HG03139 (cell line): ENCODE data around the gene CHCHD6.

ENCODE experiments used
- ATAC-seq: cut with Tn5 transposase; IDR thresholded peaks from one replicate; pipeline ENCODE4 v1.9.1; 2021; ENCODE audit not compliant: unreplicated experiment

The CHCHD6 gene

GRCh38 chr3:126816986-126817777 lies 113.1 kb downstream of the CHCHD6 start:
- no peak for ATAC-seq

- ATAC-seq, result no peak
These were observed 113.7 kb downstream of the CHCHD6 start for GRCh38 chr3:126817781-126818180.

GRCh38 chr3:126818400-126819095 lies 114.5 kb downstream of the CHCHD6 start:
- ATAC-seq, result no peak

- no peak for ATAC-seq
These were observed 122.7 kb downstream of the CHCHD6 start for GRCh38 chr3:126826693-126827092.

DNA sequence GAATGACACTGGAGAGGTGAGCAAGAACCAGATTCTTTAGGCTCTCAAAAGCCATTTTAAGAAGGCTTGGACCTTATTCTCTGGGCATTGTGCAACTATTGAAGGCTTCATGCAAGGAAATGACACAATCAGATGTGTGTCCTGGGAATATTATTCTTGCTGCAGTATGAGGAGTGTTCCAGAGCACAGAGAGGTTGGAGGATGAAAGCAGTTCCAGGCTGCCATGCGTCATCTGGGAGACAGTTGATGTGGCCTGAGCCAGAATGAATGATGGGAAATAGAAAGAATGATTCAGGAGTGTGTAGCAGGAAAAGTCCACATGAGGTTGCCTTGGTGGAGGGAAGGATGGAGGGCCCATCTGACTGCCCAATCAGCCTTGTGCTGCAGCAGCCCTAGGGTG lies 123.1 kb downstream of the CHCHD6 start:
- ATAC-seq, result no peak

- ATAC-seq, result no peak
These were observed 124.3 kb downstream of the CHCHD6 start for GRCh38 chr3:126828306-126828705.

GRCh38 chr3:126832933-126833332 lies 128.9 kb downstream of the CHCHD6 start:
- ATAC-seq, result no peak

DNA sequence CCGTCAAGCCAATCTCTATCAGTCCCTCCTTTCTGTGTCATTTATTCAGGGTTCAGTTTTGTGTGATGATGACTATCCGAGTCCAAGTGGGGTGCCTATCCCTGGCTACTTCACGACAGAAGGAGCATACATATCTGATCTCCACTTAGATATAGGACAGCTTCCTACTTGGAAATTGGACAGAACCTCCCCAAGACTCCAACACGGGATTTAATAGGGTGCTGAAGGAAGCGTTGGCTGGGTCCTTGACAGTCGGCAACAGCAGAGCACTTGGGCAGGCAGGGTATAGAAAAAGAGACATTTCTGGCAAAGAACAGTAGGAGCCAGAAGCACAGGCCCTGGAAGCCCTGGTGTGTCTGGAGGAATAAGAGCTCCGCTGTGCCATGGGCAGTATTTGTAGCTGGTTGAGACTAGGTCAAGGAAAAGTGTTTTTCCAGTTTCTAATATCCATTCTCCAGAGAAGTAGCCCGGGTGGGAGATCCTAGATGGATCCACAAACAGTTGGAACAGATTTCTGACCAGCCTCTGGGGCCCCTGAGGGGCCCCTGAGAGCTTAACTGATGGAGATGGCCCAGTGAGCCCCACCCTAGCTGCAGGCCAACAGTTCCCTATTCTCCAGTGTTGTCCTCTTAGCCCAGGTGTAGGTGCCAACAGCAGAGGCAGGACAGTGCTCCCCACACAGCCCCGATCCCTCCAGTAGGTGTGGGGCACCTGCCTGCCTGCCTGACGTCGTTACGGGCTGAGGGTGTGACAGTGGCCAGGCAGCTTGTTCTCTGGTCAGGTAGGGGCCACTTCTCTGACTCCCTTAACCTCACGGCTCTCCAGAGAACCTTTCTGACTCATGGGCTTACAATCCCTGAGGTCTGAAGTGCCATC lies 130.8 kb downstream of the CHCHD6 start:
- ATAC-seq, result no peak

GRCh38 chr3:126835472-126836219 lies 131.6 kb downstream of the CHCHD6 start:
- ATAC-seq, result no peak

- ATAC-seq, result no peak
These were observed 132.3 kb downstream of the CHCHD6 start for GRCh38 chr3:126836220-126836860.

DNA sequence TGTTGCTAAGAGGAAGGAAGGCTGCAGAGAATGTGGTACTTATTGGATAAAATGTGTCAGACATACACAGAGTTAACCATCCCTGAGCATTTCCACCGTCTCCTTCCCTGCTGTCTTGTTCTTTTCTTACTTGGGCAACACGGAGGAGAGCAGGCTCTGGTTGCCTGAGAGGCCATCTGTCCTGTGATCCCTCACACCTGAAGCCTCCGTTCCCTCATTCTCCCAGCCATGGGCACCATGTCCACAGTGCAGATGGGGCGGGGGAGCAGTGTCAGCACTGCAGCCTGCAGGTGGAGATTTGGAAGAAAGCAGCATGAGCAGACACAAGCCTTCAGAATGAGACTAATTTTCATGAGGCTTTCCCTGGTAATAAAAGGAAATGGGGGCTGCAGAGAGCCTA lies 133.7 kb downstream of the CHCHD6 start:
- no peak for ATAC-seq

- no peak for ATAC-seq
These were observed 142.1 kb downstream of the CHCHD6 start for GRCh38 chr3:126845920-126846715.

GRCh38 chr3:126847061-126847460 lies 143.0 kb downstream of the CHCHD6 start:
- ATAC-seq, result no peak

GRCh38 chr3:126848991-126849390 lies 145.0 kb downstream of the CHCHD6 start:
- ATAC-seq, result no peak

- ATAC-seq, result no peak
These were observed 145.7 kb downstream of the CHCHD6 start for GRCh38 chr3:126849768-126850167.

GRCh38 chr3:126850370-126851085 lies 146.5 kb downstream of the CHCHD6 start:
- no peak for ATAC-seq

- no peak for ATAC-seq
These were observed 147.3 kb downstream of the CHCHD6 start for GRCh38 chr3:126851382-126851781.

- no peak for ATAC-seq
These were observed 147.9 kb downstream of the CHCHD6 start for GRCh38 chr3:126851934-126852333.

GRCh38 chr3:126852511-126852910 lies 148.5 kb downstream of the CHCHD6 start:
- ATAC-seq, result no peak
